GM23338 (cell line): ENCODE data around the gene SH3BP5. TPM values are rescaled to one million over a fixed set of nuclear protein-coding genes. Genes with fewer than 3 reads are reported as not detected.

Source experiments
- ATAC-seq: fragments of 200-7000 bp; cut with Tn5 transposase; 3 replicates; pipeline ENCODE4 v1.9.1; 2020
- DNase-seq: peaks from one replicate; pipeline ENCODE4 v3.0.0-alpha.2; 2015; ENCODE audit warnings: low spot score
- H2AFZ ChIP-seq: fragments of 200-600 bp; sonication (generic); 2 replicates; pipeline ENCODE4 v1.8.0; 2016; ENCODE audit warnings: antibody characterized with exemption, mild to moderate bottlenecking, moderate library complexity
- H3F3A ChIP-seq: fragments of 200-600 bp; sonication (generic); replicated peaks from 2 replicates; pipeline ENCODE4 v1.8.0; 2017; ENCODE audit warnings: antibody characterized with exemption, mixed run types, low read depth
- H3K27ac ChIP-seq: fragments of 200-600 bp; sonication (generic); 2 replicates; pipeline ENCODE4 v1.6.1; 2016; ENCODE audit warnings: low read depth
- H3K27me3 ChIP-seq: fragments of 200-600 bp; sonication (generic); 2 replicates; pipeline ENCODE4 v1.8.0; 2016; ENCODE audit warnings: mild to moderate bottlenecking, mixed run types, moderate library complexity; ENCODE audit not compliant: insufficient read depth
- H3K36me3 ChIP-seq: fragments of 200-600 bp; sonication (generic); 2 replicates; pipeline ENCODE4 v1.8.0; 2016; ENCODE audit warnings: mild to moderate bottlenecking; ENCODE audit not compliant: insufficient read depth
- H3K4me1 ChIP-seq: fragments of 200-600 bp; sonication (generic); 2 replicates; pipeline ENCODE4 v1.8.0; 2016; ENCODE audit warnings: mild to moderate bottlenecking, moderate library complexity; ENCODE audit not compliant: insufficient read depth
- H3K4me2 ChIP-seq: fragments of 200-600 bp; sonication (generic); 2 replicates; pipeline ENCODE4 v1.7.1; 2017; ENCODE audit warnings: mixed run types
- H3K4me3 ChIP-seq: fragments of 200-600 bp; sonication (generic); 2 replicates; pipeline ENCODE4 v1.6.1; 2016; ENCODE audit warnings: mixed run types
- H3K79me2 ChIP-seq: fragments of 200-600 bp; sonication (generic); replicated peaks from 2 replicates; pipeline ENCODE4 v1.8.0; 2017; ENCODE audit warnings: mild to moderate bottlenecking; ENCODE audit not compliant: insufficient read depth
- H3K9me2 ChIP-seq: fragments of 200-600 bp; sonication (generic); 2 replicates; pipeline ENCODE4 v1.8.0; 2017; ENCODE audit not compliant: insufficient read depth
- H4K20me1 ChIP-seq: fragments of 200-600 bp; sonication (generic); replicated peaks from 2 replicates; pipeline ENCODE4 v1.8.0; 2017; ENCODE audit warnings: mild to moderate bottlenecking; ENCODE audit not compliant: insufficient read depth
- H3K27ac Mint-ChIP-seq: 2 replicates; pipeline ENCODE4 v1.8.0; 2020; ENCODE audit warnings: inconsistent platforms, mild to moderate bottlenecking, moderate library complexity, mixed read lengths
- H3K27me3 Mint-ChIP-seq: 3 replicates; pipeline ENCODE4 v1.8.0; 2022; ENCODE audit warnings: low read depth, mild to moderate bottlenecking, moderate library complexity, mixed read lengths, inconsistent platforms; ENCODE audit not compliant: insufficient read depth, poor library complexity
- H3K36me3 Mint-ChIP-seq: 3 replicates; pipeline ENCODE4 v1.8.0; 2021; ENCODE audit warnings: low read depth, mild to moderate bottlenecking, inconsistent platforms, moderate library complexity, mixed read lengths
- H3K4me1 Mint-ChIP-seq: 3 replicates; pipeline ENCODE4 v1.8.0; 2020; ENCODE audit warnings: mild to moderate bottlenecking, inconsistent platforms, mixed read lengths
- H3K4me3 Mint-ChIP-seq: 3 replicates; pipeline ENCODE4 v1.8.0; 2021; ENCODE audit warnings: moderate library complexity, mild to moderate bottlenecking, inconsistent platforms, mixed read lengths
- H3K9me3 Mint-ChIP-seq: 3 replicates; pipeline ENCODE4 v1.8.0; 2020; ENCODE audit warnings: moderate library complexity, mild to moderate bottlenecking, inconsistent platforms, mixed read lengths
- CREB1 ChIP-seq: fragments of 250-450 bp; sonication (Bioruptor Pico); IDR thresholded peaks from 2 replicates; pipeline ENCODE4 v1.5.0; 2020; ENCODE audit warnings: low read depth, mild to moderate bottlenecking, moderate library complexity
- CTCF ChIP-seq, 2 experiments: fragments of 200-600 bp in 1 of 2; sonication (generic) in 1 of 2; conservative IDR thresholded peaks; 2 replicates each; pipeline versions ENCODE4 v1.5.1 to v1.6.1; 2016 to 2017; ENCODE audit warnings: antibody characterized with exemption in 2 of 2, low read depth in 2 of 2, mild to moderate bottlenecking in 2 of 2, moderate library complexity in 1 of 2
- ETS1 ChIP-seq: IDR thresholded peaks from 2 replicates; pipeline ENCODE4 v1.6.1; 2016; ENCODE audit warnings: antibody characterized with exemption
- EZH2 ChIP-seq: fragments of 200-600 bp; sonication (generic); IDR thresholded peaks from one replicate; pipeline ENCODE4 v1.8.0; 2017; ENCODE audit warnings: antibody characterized with exemption, mild to moderate bottlenecking, low read depth; ENCODE audit not compliant: unreplicated experiment
- EZH2phosphoT487 ChIP-seq: fragments of 200-600 bp; sonication (generic); IDR thresholded peaks from one replicate; pipeline ENCODE4 v1.8.1; 2018; ENCODE audit warnings: antibody characterized with exemption; ENCODE audit not compliant: unreplicated experiment
- JUNB ChIP-seq: IDR thresholded peaks from one replicate; pipeline ENCODE4 v1.6.1; 2016; ENCODE audit warnings: antibody characterized with exemption; ENCODE audit not compliant: unreplicated experiment
- NANOG ChIP-seq: IDR thresholded peaks from 2 replicates; pipeline ENCODE4 v1.6.1; 2016; ENCODE audit warnings: antibody characterized with exemption, borderline replicate concordance
- POLR2AphosphoS5 ChIP-seq: IDR thresholded peaks from 2 replicates; pipeline ENCODE4 v1.6.1; 2016; ENCODE audit warnings: antibody characterized with exemption, low read depth
- REST ChIP-seq: IDR thresholded peaks from one replicate; pipeline ENCODE4 v1.6.1; 2018; ENCODE audit warnings: antibody characterized with exemption; ENCODE audit not compliant: unreplicated experiment
- ZNF114 ChIP-seq: fragments of 250-450 bp; sonication (Bioruptor Pico); IDR thresholded peaks from 2 replicates; pipeline ENCODE4 v1.5.0; 2020; ENCODE audit warnings: mild to moderate bottlenecking, moderate library complexity
- ZNF331 ChIP-seq: fragments of 250-450 bp; sonication (Bioruptor Pico); IDR thresholded peaks from 2 replicates; pipeline ENCODE4 v1.5.0; 2020; ENCODE audit warnings: low read depth, mild to moderate bottlenecking, moderate library complexity
- ZNF462 ChIP-seq: fragments of 250-450 bp; sonication (Bioruptor Pico); IDR thresholded peaks from 2 replicates; pipeline ENCODE4 v1.5.0; 2020; ENCODE audit warnings: mild to moderate bottlenecking, moderate library complexity
- polyA plus RNA-seq: library from polyadenylated mRNA; unstranded; fragments of >200 nt; fragmentation: Nextera tagmentation; extraction: Ambion mirVana; gene quantifications from 2 replicates; pipeline ENCODE4 v1.2.1, GENCODE V29; 2016
- total RNA-seq: library from RNA; depleted of rRNA; stranded (reverse); fragments of >200 nt; shearing (Covaris generic); gene quantifications from 2 replicates; pipeline ENCODE4 v1.2.3, GENCODE V29; 2014

The SH3BP5 gene
- total and polyA plus RNA-seq, 2 experiments from 2014 or later = 5.8 to 9.1 TPM

- TF ChIP-seq ZNF462 = no peak
Observed at GRCh38 chr3:15313461-15313860, 18.9 kb downstream of the SH3BP5 start (continued).

- Histone ChIP-seq H4K20me1 (no peaks in the 10 kb centered on the region; the same call in 1 of the 2 replicates), H3K79me2 (0 out of 2 replicates have a peak, but pooled peaks cover 2% of the 10 kb centered on the region), H3K27ac (no peak overlapping the region), H3K36me3 (no peaks in the 10 kb centered on the region), H3K4me1 (peaks cover 19% of the 10 kb centered on the region), H3K4me3 (no peak overlapping the region), H3K4me2 (no peak overlapping the region), H3K9me2 (no peaks in the 10 kb centered on the region), H3K27me3 (no peaks in the 10 kb centered on the region), H3F3A (no peaks in the 10 kb centered on the region), H2AFZ (no peak overlapping the region)
- H3K4me3 Mint-ChIP-seq = no peak overlapping the region
- H3K27me3 Mint-ChIP-seq = peaks cover 1% of the 10 kb centered on the region
- H3K36me3 Mint-ChIP-seq = no peaks in the 10 kb centered on the region
- DNase-seq (no peak), ATAC-seq (no peak)
- peaks cover 27% of the 10 kb centered on the region for H3K4me1 Mint-ChIP-seq
- peak overlapping the region; percentile 46; the same call in 1 of the 2 replicates for H3K27ac Mint-ChIP-seq
- H3K9me3 Mint-ChIP-seq = no peaks in the 10 kb centered on the region
- TF ChIP-seq REST = no peak
- TF ChIP-seq JUNB = no peak
- no peak for TF ChIP-seq ZNF114 (CRISPR knock-in tag)
- no peak for TF ChIP-seq CREB1
- TF ChIP-seq ETS1 = no peak
- TF ChIP-seq ZNF331 (CRISPR knock-in tag) = no peak
- no peak for TF ChIP-seq POLR2AphosphoS5
- no peak for TF ChIP-seq EZH2phosphoT487
- TF ChIP-seq NANOG = no peak
- TF ChIP-seq CTCF (conservative IDR thresholded peaks at IDR 0.05; ENCODE audit: low read depth in 2 of 2) = no peak
- TF ChIP-seq EZH2 = no peak
Observed at GRCh38 chr3:15312550-15312949, 19.8 kb downstream of the SH3BP5 start.
